ENCODE results near the gene USP48. TPM values are rescaled to one million over a fixed set of nuclear protein-coding genes. Genes with fewer than 3 reads are reported as not detected.

The USP48 gene
- 46.0 TPM for total RNA-seq

GRCh38 chr1:21782868-21783678, at the start of gene USP48:
USP48 (minus strand) TSS chr1:21783149; CDS start chr1:21782957, 192 bp downstream.

GRCh38 chr1:21811875-21812305, 28.9 kb upstream of the USP48 start, which contains the start of gene LDLRAD2:
LDLRAD2 (plus strand) TSS chr1:21812265; CDS start chr1:21812452, 187 bp downstream.

GRCh38 chr1:21669258-21670058, 113.5 kb downstream of the USP48 start, which contains the start of gene RAP1GAP:
RAP1GAP (minus strand) TSS chr1:21669357; CDS start chr1:21620032, 49,325 bp downstream.

Other genes with a start within 250 kb of the USP48 start
- 20.5 TPM for gene RAP1GAP, start 113.8 kb downstream of the USP48 start, total RNA-seq
- gene LDLRAD2, start 29.1 kb upstream of the USP48 start, total RNA-seq, result 0.23 TPM
- 313 TPM for gene HSPG2, start 154.2 kb upstream of the USP48 start, total RNA-seq
- gene CELA3B, start 193.9 kb upstream of the USP48 start, total RNA-seq, result not detected
- 0.23 TPM for gene CELA3A, start 218.5 kb upstream of the USP48 start, total RNA-seq